AG04450 (cell line): ENCODE measurements around the gene F2RL3. TPM values are rescaled to one million over a fixed set of nuclear protein-coding genes. Genes with fewer than 3 reads are reported as not detected.

Source experiments
- CTCF ChIA-PET: fragments of 300-600, 350-600 bp; formaldehyde crosslinking; extraction: SDS; loops from one replicate; lab custom pipeline; 2022; ENCODE audit warnings: antibody characterized with exemption, inconsistent platforms; lab: Charles Lee
- POLR2A ChIA-PET: fragments of 350-600 bp; formaldehyde crosslinking; extraction: SDS; loops from one replicate; lab custom pipeline; 2021; ENCODE audit warnings: antibody characterized with exemption, inconsistent platforms; lab: Yijun Ruan, JAX
- DNase-seq: peaks from one replicate; pipeline ENCODE4 v3.0.0-alpha.2; 2011; ENCODE audit warnings: low read depth, low spot score
- H3K27ac ChIP-seq: one replicate; pipeline ENCODE4 v1.5.1; 2012; ENCODE audit warnings: low read depth, low read length, control low read depth
- H3K27me3 ChIP-seq: one replicate; pipeline ENCODE4 v1.6.0; 2012; ENCODE audit warnings: low read length; ENCODE audit not compliant: control insufficient read depth, insufficient read depth
- H3K4me3 ChIP-seq: 2 replicates; pipeline ENCODE4 v1.5.1; 2011; ENCODE audit warnings: mild to moderate bottlenecking, low read depth, low read length, control low read depth
- H3K9me3 ChIP-seq: 2 replicates; pipeline ENCODE4 v1.5.1; 2012; ENCODE audit warnings: low read length; ENCODE audit not compliant: control insufficient read depth, insufficient read depth
- polyA minus RNA-seq: library from RNA; depleted of rRNA, polyadenylated mRNA; stranded (reverse); fragments of >200 nt; gene quantifications from 2 replicates; pipeline ENCODE4 v1.2.3, GENCODE V29; 2011; rRNA and poly(A)+ RNA removed
- polyA plus RNA-seq: library from polyadenylated mRNA; depleted of rRNA; stranded (reverse); fragments of >200 nt; gene quantifications from 2 replicates; pipeline ENCODE4 v1.2.3, GENCODE V29; 2011; rRNA removed
- TF ChIP-seq, protein P1 (sequence below): IDR thresholded peaks from 2 replicates; pipeline ENCODE4 v1.5.1; 2011; ENCODE audit warnings: low read depth, low read length, control low read depth, inconsistent platforms

The F2RL3 gene
- polyA plus RNA-seq (not detected in 2 replicates), polyA minus RNA-seq (not detected in 2 replicates)

DNA sequence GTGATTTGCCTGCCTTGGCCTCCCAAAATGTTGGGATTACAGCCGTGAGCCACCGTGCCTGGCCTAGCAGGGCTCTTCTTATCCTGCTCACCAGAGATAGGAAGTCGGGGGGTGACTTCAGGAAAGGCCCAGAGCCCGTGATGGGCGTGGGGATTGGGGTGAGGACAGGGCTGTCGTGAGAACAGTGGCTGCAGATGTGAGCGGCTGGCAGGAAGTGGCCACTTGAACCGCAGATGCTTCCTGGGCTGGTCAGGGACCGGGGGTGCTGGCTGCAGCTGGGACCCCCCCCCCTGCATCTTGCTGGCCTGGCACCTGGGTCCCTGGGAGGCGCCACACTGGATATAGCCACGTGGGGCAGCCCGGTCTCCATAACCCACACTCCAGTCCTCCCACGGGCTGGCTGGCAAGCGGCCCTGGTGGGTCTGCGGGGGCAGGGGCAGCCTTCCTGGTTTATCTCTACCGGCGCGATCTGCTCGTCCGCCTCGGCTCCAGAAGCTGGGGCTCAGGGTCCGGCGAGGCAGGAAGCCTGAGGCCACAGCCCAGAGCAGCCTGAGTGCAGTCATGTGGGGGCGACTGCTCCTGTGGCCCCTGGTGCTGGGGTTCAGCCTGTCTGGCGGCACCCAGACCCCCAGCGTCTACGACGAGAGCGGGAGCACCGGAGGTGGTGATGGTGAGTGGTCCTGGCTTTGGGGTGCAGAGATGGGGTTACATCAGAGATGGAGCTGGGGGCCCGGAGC, at the start of gene F2RL3:
Gene F2RL3 (plus strand): TSS at position 371 of the 737 bp plus-strand sequence. CDS start 191 bp downstream, at position 562.
- ChIA-PET POLR2A (interaction anchor here (0.6 kb wide), 1 partner anchor 1193 kb away, joined by 4 read pairs; no protein-coding TSS in a partner anchor), CTCF (no interaction called here)
- Histone ChIP-seq H3K27me3 (peaks cover 2% of the 10 kb centered on the region), H3K4me3 (no peak within 1 kb of the TSS), H3K9me3 (no peaks in the 10 kb centered on the region; the same call in 1 of the 2 replicates), H3K27ac (no peak within 1 kb of the TSS)
- no peak for DNase-seq
- TF ChIP-seq, protein P1, sequence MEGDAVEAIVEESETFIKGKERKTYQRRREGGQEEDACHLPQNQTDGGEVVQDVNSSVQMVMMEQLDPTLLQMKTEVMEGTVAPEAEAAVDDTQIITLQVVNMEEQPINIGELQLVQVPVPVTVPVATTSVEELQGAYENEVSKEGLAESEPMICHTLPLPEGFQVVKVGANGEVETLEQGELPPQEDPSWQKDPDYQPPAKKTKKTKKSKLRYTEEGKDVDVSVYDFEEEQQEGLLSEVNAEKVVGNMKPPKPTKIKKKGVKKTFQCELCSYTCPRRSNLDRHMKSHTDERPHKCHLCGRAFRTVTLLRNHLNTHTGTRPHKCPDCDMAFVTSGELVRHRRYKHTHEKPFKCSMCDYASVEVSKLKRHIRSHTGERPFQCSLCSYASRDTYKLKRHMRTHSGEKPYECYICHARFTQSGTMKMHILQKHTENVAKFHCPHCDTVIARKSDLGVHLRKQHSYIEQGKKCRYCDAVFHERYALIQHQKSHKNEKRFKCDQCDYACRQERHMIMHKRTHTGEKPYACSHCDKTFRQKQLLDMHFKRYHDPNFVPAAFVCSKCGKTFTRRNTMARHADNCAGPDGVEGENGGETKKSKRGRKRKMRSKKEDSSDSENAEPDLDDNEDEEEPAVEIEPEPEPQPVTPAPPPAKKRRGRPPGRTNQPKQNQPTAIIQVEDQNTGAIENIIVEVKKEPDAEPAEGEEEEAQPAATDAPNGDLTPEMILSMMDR = no peak

- Histone ChIP-seq H3K4me3 (no peak overlapping the region), H3K9me3 (no peaks in the 10 kb centered on the region), H3K27me3 (no peaks in the 10 kb centered on the region), H3K27ac (no peak overlapping the region)
- TF ChIP-seq, protein P1 = no peak
- ChIA-PET POLR2A (no interaction called here), CTCF (no interaction called here)
- no peak for DNase-seq
These were observed 47.3 kb upstream of the F2RL3 start for GRCh38 chr19:16841391-16841926.

GRCh38 chr19:16846901-16847300, 41.9 kb upstream of the F2RL3 start:
- Histone ChIP-seq H3K9me3 (peaks cover 6% of the 10 kb centered on the region; the same call in 1 of the 2 replicates), H3K4me3 (no peak overlapping the region), H3K27ac (no peak overlapping the region), H3K27me3 (no peaks in the 10 kb centered on the region)
- DNase-seq = no peak
- CTCF ChIA-PET = interaction anchor here (0.5 kb wide), 1 partner anchor 171 kb away, joined by 3 read pairs; no protein-coding TSS in a partner anchor
- TF ChIP-seq, protein P1 = no peak
- POLR2A ChIA-PET = no interaction called here

GRCh38 chr19:16847430-16847829, 41.4 kb upstream of the F2RL3 start:
- Histone ChIP-seq H3K9me3 (peaks cover 6% of the 10 kb centered on the region; the same call in 1 of the 2 replicates), H3K27me3 (no peaks in the 10 kb centered on the region), H3K27ac (no peak overlapping the region), H3K4me3 (no peak overlapping the region)
- POLR2A ChIA-PET = no interaction called here
- TF ChIP-seq, protein P1 = no peak
- CTCF ChIA-PET = interaction anchor here (0.5 kb wide), 2 partner anchors 76 to 172 kb away, joined by 3 to 7 read pairs; no protein-coding TSS in a partner anchor
- no peak for DNase-seq

GRCh38 chr19:16849168-16849567, 39.6 kb upstream of the F2RL3 start:
- TF ChIP-seq, protein P1 = no peak
- no peak for DNase-seq
- Histone ChIP-seq H3K4me3 (no peak overlapping the region), H3K9me3 (peaks cover 6% of the 10 kb centered on the region; the same call in 1 of the 2 replicates), H3K27me3 (no peaks in the 10 kb centered on the region), H3K27ac (no peak overlapping the region)
- ChIA-PET POLR2A (interaction anchor here (0.7 kb wide), 2 partner anchors 12 to 38 kb away, joined by 3 to 4 read pairs; no protein-coding TSS in a partner anchor), CTCF (no interaction called here)
